H1 (cell line): ENCODE data around the gene VN1R5. TPM values are rescaled to one million over a fixed set of nuclear protein-coding genes. Genes with fewer than 3 reads are reported as not detected.

Experiments
- ASH2L ChIP-seq: fragments of 200-600, 300-600 bp; sonication (generic); IDR thresholded peaks from one replicate; pipeline ENCODE4 v1.7.1; 2017; ENCODE audit warnings: low read length
- BRCA1 ChIP-seq: IDR thresholded peaks from 2 replicates; pipeline ENCODE4 v1.6.1; 2012; ENCODE audit warnings: low read depth, low read length, improper control_type of control experiment
- CHD1 ChIP-seq: IDR thresholded peaks from 2 replicates; pipeline ENCODE4 v1.6.1; 2012; ENCODE audit warnings: low read depth, low read length, improper control_type of control experiment
- CHD7 ChIP-seq: fragments of 300-600 bp; sonication (generic); IDR thresholded peaks from 2 replicates; pipeline ENCODE4 v1.7.1; 2012; ENCODE audit warnings: low read length, moderate library complexity, mild to moderate bottlenecking, inconsistent platforms; ENCODE audit not compliant: insufficient replicate concordance
- CREB1 ChIP-seq: IDR thresholded peaks from 2 replicates; pipeline ENCODE4 v1.6.1; 2012; ENCODE audit warnings: inconsistent platforms
- HDAC6 ChIP-seq: IDR thresholded peaks from one replicate; pipeline ENCODE4 v1.7.1; 2012; ENCODE audit warnings: low read depth, mild to moderate bottlenecking, inconsistent platforms, low read length, moderate library complexity
- RFX5 ChIP-seq: IDR thresholded peaks from 2 replicates; pipeline ENCODE4 v1.6.1; 2011; ENCODE audit warnings: low read depth, low read length, improper control_type of control experiment, borderline replicate concordance
- YY1 ChIP-seq: IDR thresholded peaks from 2 replicates; pipeline ENCODE4 v1.6.1; 2011; ENCODE audit warnings: low read depth, mild to moderate bottlenecking, low read length
- polyA plus RNA-seq, 7 experiments: library from polyadenylated mRNA; depleted of rRNA in 3 of 7; stranded (reverse) in 5 of 7; unstranded in 2 of 7; fragments of >200 nt in 5 of 7; fragments of 200-250 nt in 2 of 7; gene quantifications; 1 replicate in 5 of 7; 2 replicates in 1 of 7; 4 replicates in 1 of 7; pipeline versions ENCODE4 v1.2.1 to v1.2.3, GENCODE V29; 2011 to 2013; ENCODE audit warnings: missing spikeins in 2 of 7, mixed read lengths in 2 of 7
- total RNA-seq: library from RNA; stranded (reverse); fragmentation: NEBNext Ultra II Directional; extraction: Animal tissue kit (Norgen Biotek cat#: 25700); gene quantifications from 2 replicates; pipeline ENCODE4 v1.2.1, GENCODE V29; 2021
- TF ChIP-seq, protein P1 (sequence below), 3 experiments: IDR thresholded peaks; 1 replicate in 2 of 3; 2 replicates in 1 of 3; pipeline versions ENCODE4 v1.5.1 to v1.6.1; 2011; ENCODE audit warnings: low read length in 3 of 3, mild to moderate bottlenecking in 3 of 3, inconsistent platforms in 2 of 3, low read depth in 1 of 3, moderate library complexity in 1 of 3; ENCODE audit not compliant: insufficient read depth in 1 of 3; ENCODE audit errors: control extremely low read depth in 1 of 3

Gene VN1R5
- total and polyA plus RNA-seq, 2 of the 8 experiments (the other 6 are each of a cell fraction or from before 2014, with no cell fraction given), result not detected

DNA sequence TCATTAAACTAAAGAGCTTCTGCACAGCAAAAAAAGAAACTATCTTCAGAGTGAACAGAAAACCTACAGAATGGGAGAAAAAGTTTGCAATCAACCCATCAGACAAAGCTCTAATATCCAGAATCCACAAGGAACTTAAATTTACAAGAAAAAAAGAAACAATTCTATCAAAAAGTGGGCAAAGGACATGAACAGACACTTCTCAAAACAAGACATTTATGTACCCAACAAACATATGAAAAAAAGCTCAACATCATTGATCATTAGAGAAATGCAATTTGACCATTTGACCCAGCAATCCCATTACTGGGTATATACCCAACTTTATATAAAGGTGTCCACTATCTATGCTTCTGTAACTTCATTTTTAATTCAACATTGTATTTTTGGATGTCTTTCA lies 31.1 kb upstream of the VN1R5 start (continued):
- no peak for TF ChIP-seq CHD7
- TF ChIP-seq CHD1, result no peak
- TF ChIP-seq HDAC6, result no peak
- TF ChIP-seq, protein P1, sequence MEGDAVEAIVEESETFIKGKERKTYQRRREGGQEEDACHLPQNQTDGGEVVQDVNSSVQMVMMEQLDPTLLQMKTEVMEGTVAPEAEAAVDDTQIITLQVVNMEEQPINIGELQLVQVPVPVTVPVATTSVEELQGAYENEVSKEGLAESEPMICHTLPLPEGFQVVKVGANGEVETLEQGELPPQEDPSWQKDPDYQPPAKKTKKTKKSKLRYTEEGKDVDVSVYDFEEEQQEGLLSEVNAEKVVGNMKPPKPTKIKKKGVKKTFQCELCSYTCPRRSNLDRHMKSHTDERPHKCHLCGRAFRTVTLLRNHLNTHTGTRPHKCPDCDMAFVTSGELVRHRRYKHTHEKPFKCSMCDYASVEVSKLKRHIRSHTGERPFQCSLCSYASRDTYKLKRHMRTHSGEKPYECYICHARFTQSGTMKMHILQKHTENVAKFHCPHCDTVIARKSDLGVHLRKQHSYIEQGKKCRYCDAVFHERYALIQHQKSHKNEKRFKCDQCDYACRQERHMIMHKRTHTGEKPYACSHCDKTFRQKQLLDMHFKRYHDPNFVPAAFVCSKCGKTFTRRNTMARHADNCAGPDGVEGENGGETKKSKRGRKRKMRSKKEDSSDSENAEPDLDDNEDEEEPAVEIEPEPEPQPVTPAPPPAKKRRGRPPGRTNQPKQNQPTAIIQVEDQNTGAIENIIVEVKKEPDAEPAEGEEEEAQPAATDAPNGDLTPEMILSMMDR (IDR thresholded peaks at IDR 0.05; ENCODE audit: control extremely low read depth in 1 of 3, insufficient read depth in 1 of 3, low read depth in 1 of 3, low read length in 3 of 3), result no peak
- no peak for TF ChIP-seq CREB1
- no peak for TF ChIP-seq ASH2L
- no peak for TF ChIP-seq RFX5
- TF ChIP-seq YY1, result no peak
- TF ChIP-seq BRCA1, result no peak
